ENCODE data around the gene SMPDL3B. TPM values are rescaled to one million over a fixed set of nuclear protein-coding genes. Genes with fewer than 3 reads are reported as not detected.

The SMPDL3B gene
- total and polyA plus RNA-seq, 2 of the 13 experiments (the other 11 are each of a cell fraction or from before 2014, with no cell fraction given): 0.29 to 1.3 TPM

DNA sequence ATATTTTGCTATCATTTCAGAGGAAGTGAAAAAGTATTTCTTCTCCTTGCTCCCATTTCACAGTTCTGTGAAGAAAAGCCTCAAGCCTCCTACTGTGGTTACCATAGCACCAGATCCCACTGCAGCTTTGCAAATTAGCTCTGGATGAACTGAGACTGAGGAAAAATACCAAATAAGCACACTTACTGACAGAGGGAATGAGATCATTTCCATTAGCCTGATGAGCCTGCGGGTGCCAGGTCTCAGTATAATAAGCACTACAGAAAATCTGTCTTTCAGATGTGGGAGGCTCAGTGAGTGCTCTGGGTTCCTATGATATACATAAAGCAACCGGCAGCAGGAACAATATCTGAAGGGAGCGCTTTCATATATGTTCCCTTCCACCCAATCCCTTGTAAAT is 46.3 kb downstream of the SMPDL3B start:
- FAIRE-seq: no peak
- in situ Hi-C loops (cut with HindIII; ENCODE audit: extremely low pct_ligation_motif_present, low pct_unique_long_range_greater_than_20kb): no loop called here

GRCh38 chr1:27990920-27991537 is 56.2 kb downstream of the SMPDL3B start:
- Histone ChIP-seq H3K4me2 (ENCODE audit: low read depth, low read length) (no peak overlapping the region), H3K36me3 (replicated peaks in 1 of 2; ENCODE audit: control insufficient read depth in 1 of 2, insufficient read depth in 2 of 2, low read length in 2 of 2) (peaks cover 16 to 56% of the 10 kb centered on the region in 2 experiments), H3K27ac (ENCODE audit: extremely low read length, insufficient read depth, low read length) (no peak overlapping the region), H4K20me1 (ENCODE audit: insufficient read depth, low read length) (no peaks in the 10 kb centered on the region), H3K9me3 (ENCODE audit: low read length) (no peaks in the 10 kb centered on the region), H3K27me3 (ENCODE audit: control insufficient read depth in 1 of 2, insufficient read depth in 2 of 2, low read length in 2 of 2) (no peaks in the 10 kb centered on the region), H3K4me3 (replicated peaks in 1 of 3; ENCODE audit: insufficient read depth in 1 of 3, low read depth in 2 of 3, low read length in 3 of 3) (no peak overlapping the region), H3K9ac (ENCODE audit: insufficient read depth, low read depth, low read length) (no peak overlapping the region), H3K79me2 (ENCODE audit: insufficient read depth, low read length) (no peaks in the 10 kb centered on the region), H2AFZ (ENCODE audit: low read length) (no peak overlapping the region), H3K4me1 (ENCODE audit: insufficient read depth, low read length) (no peaks in the 10 kb centered on the region)
- 98% methylated on average over 3 of the region's 3 CpGs for WGBS (ENCODE audit: low lambda C conversion rate)
- ATAC-seq (no peak), FAIRE-seq (no peak), DNase-seq (ENCODE audit: low spot score) (no peak)
- intact Hi-C loops (cut with micrococcal nuclease; ENCODE audit: unreplicated experiment) (no loop called here), in situ Hi-C loops (cut with HindIII; ENCODE audit: extremely low pct_ligation_motif_present, low pct_unique_long_range_greater_than_20kb) (no loop called here)
- no TSS peak for BruUV-seq (replicated peaks)
- CTCF ChIA-PET (ENCODE audit: low intra/inter-chr PET ratio, low total read pairs): no interaction called here
- POLR2A ChIA-PET: no interaction called here
- TF ChIP-seq ZNF563 (CRISPR knock-in tag; IDR thresholded peaks at IDR 0.05): no peak
- no peak for TF ChIP-seq FUBP1 (CRISPR knock-in tag; IDR thresholded peaks at IDR 0.05; ENCODE audit: borderline replicate concordance)
- no peak for TF ChIP-seq DR1 (CRISPR knock-in tag; IDR thresholded peaks at IDR 0.05)
- TF ChIP-seq ZMAT3 (CRISPR knock-in tag; conservative IDR thresholded peaks at IDR 0.05): no peak
- no peak for TF ChIP-seq HDAC6 (IDR thresholded peaks at IDR 0.05; ENCODE audit: low read depth, low read length)
- TF ChIP-seq ZNF292 (CRISPR knock-in tag; IDR thresholded peaks at IDR 0.05; ENCODE audit: borderline replicate concordance, low read depth): no peak
- no peak for TF ChIP-seq HNF1B (CRISPR knock-in tag; IDR thresholded peaks at IDR 0.05)

More for the DNA sequence above, 46.3 kb downstream of the SMPDL3B start:
- no peaks in the 10 kb centered on the region for H3K27me3 ChIP-seq (ENCODE audit: control insufficient read depth in 1 of 2, insufficient read depth in 2 of 2, low read length in 2 of 2)
- H3K79me2 ChIP-seq (ENCODE audit: insufficient read depth, low read length): no peaks in the 10 kb centered on the region
- intact Hi-C loops (cut with micrococcal nuclease; ENCODE audit: unreplicated experiment): no loop called here
- no peaks in the 10 kb centered on the region for H4K20me1 ChIP-seq (ENCODE audit: insufficient read depth, low read length)
- no peaks in the 10 kb centered on the region for H3K9me3 ChIP-seq (ENCODE audit: low read length)
- TF ChIP-seq SAFB2 (CRISPR knock-in tag; IDR thresholded peaks at IDR 0.05; ENCODE audit: borderline replicate concordance, low read depth) (no peak), SAP130 (CRISPR knock-in tag; IDR thresholded peaks at IDR 0.05; ENCODE audit: low read depth) (no peak), HNRNPK (IDR thresholded peaks at IDR 0.05; ENCODE audit: low read depth, low read length, poor library complexity, severe bottlenecking) (no peak), BRCA1 (CRISPR knock-in tag; IDR thresholded peaks at IDR 0.05) (no peak), ZNF264 (CRISPR knock-in tag; IDR thresholded peaks at IDR 0.05) (no peak), FOXA3 (CRISPR knock-in tag; IDR thresholded peaks at IDR 0.05) (no peak), KLF6 (CRISPR knock-in tag; IDR thresholded peaks at IDR 0.05) (no peak)
- TF ChIP-seq, protein P1, sequence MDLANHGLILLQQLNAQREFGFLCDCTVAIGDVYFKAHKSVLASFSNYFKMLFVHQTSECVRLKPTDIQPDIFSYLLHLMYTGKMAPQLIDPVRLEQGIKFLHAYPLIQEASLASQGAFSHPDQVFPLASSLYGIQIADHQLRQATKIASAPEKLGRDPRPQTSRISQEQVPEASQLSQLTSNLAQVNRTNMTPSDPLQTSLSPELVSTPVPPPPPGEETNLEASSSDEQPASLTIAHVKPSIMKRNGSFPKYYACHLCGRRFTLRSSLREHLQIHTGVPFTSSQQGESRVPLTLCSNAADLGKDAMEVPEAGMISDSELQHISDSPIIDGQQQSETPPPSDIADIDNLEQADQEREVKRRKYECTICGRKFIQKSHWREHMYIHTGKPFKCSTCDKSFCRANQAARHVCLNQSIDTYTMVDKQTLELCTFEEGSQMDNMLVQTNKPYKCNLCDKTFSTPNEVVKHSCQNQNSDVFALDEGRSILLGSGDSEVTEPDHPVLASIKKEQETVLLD (CRISPR knock-in tag; IDR thresholded peaks at IDR 0.05; ENCODE audit: low read depth): no peak
- H3K4me3 ChIP-seq (replicated peaks in 1 of 3; ENCODE audit: insufficient read depth in 1 of 3, low read depth in 2 of 3, low read length in 3 of 3): no peak overlapping the region
- H3K4me1 ChIP-seq (ENCODE audit: insufficient read depth, low read length): no peaks in the 10 kb centered on the region
- 97% methylated on average over 3 of the region's 3 CpGs for WGBS (ENCODE audit: low lambda C conversion rate)
- H2AFZ ChIP-seq (ENCODE audit: low read length): no peak overlapping the region
- ATAC-seq (no peak), DNase-seq (ENCODE audit: low spot score) (no peak)
- no peaks in the 10 kb centered on the region for H3K36me3 ChIP-seq (replicated peaks in 1 of 2; ENCODE audit: control insufficient read depth in 1 of 2, insufficient read depth in 2 of 2, low read length in 2 of 2)
- H3K4me2 ChIP-seq (ENCODE audit: low read depth, low read length): no peak overlapping the region
- ChIA-PET POLR2A (no interaction called here), CTCF (ENCODE audit: low intra/inter-chr PET ratio, low total read pairs) (no interaction called here)
- no peak overlapping the region for H3K27ac ChIP-seq (ENCODE audit: extremely low read length, insufficient read depth, low read length)
- BruUV-seq (replicated peaks): no TSS peak
- H3K9ac ChIP-seq (ENCODE audit: insufficient read depth, low read depth, low read length): no peak overlapping the region
